ENCODE measurements around the gene UGCG. TPM values are rescaled to one million over a fixed set of nuclear protein-coding genes. Genes with fewer than 3 reads are reported as not detected.

Gene UGCG
- total and polyA plus RNA-seq, 9 of the 15 experiments (the other 6 are each of a cell fraction or from before 2014, with no cell fraction given): 20.0 to 40.3 (median 29.2) TPM

- TF ChIP-seq, protein P1, sequence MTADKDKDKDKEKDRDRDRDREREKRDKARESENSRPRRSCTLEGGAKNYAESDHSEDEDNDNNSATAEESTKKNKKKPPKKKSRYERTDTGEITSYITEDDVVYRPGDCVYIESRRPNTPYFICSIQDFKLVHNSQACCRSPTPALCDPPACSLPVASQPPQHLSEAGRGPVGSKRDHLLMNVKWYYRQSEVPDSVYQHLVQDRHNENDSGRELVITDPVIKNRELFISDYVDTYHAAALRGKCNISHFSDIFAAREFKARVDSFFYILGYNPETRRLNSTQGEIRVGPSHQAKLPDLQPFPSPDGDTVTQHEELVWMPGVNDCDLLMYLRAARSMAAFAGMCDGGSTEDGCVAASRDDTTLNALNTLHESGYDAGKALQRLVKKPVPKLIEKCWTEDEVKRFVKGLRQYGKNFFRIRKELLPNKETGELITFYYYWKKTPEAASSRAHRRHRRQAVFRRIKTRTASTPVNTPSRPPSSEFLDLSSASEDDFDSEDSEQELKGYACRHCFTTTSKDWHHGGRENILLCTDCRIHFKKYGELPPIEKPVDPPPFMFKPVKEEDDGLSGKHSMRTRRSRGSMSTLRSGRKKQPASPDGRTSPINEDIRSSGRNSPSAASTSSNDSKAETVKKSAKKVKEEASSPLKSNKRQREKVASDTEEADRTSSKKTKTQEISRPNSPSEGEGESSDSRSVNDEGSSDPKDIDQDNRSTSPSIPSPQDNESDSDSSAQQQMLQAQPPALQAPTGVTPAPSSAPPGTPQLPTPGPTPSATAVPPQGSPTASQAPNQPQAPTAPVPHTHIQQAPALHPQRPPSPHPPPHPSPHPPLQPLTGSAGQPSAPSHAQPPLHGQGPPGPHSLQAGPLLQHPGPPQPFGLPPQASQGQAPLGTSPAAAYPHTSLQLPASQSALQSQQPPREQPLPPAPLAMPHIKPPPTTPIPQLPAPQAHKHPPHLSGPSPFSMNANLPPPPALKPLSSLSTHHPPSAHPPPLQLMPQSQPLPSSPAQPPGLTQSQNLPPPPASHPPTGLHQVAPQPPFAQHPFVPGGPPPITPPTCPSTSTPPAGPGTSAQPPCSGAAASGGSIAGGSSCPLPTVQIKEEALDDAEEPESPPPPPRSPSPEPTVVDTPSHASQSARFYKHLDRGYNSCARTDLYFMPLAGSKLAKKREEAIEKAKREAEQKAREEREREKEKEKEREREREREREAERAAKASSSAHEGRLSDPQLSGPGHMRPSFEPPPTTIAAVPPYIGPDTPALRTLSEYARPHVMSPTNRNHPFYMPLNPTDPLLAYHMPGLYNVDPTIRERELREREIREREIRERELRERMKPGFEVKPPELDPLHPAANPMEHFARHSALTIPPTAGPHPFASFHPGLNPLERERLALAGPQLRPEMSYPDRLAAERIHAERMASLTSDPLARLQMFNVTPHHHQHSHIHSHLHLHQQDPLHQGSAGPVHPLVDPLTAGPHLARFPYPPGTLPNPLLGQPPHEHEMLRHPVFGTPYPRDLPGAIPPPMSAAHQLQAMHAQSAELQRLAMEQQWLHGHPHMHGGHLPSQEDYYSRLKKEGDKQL (CRISPR knock-in tag; IDR thresholded peaks at IDR 0.05; ENCODE audit: borderline replicate concordance): 0 out of 2 replicates have a peak, but pooled peaks have one; percentile 32
- TF ChIP-seq ZNF239 (CRISPR knock-in tag; IDR thresholded peaks at IDR 0.05) (no peak), NBN (IDR thresholded peaks at IDR 0.05; ENCODE audit: low read depth) (no peak), RCOR1 (IDR thresholded peaks at IDR 0.05; ENCODE audit: borderline replicate concordance in 1 of 2, low read depth in 2 of 2, low read length in 2 of 2) (peak; percentile 43 to 97; a peak in 3 of 4 replicates), MITF (IDR thresholded peaks at IDR 0.05) (no peak), JUNB (CRISPR knock-in tag; conservative IDR thresholded peaks at IDR 0.05) (no peak), SMARCA4 (IDR thresholded peaks at IDR 0.05) (peak; percentile 81; the same call in 1 of the 2 replicates), ZC3H11A (IDR thresholded peaks at IDR 0.05; ENCODE audit: low read depth, low read length) (no peak), SP1 (CRISPR knock-in tag; IDR thresholded peaks at IDR 0.05) (no peak), RBM14 (IDR thresholded peaks at IDR 0.05; ENCODE audit: borderline replicate concordance, insufficient read depth, low read depth, low read length) (no peak), ARHGAP35 (IDR thresholded peaks at IDR 0.05; ENCODE audit: partially characterized antibody) (no peak), HMGN3 (IDR thresholded peaks at IDR 0.05; ENCODE audit: borderline replicate concordance, extremely low read depth, insufficient read length, low read depth, low read length) (no peak), SMARCE1 (IDR thresholded peaks at IDR 0.05) (peak; percentile 76; the same call in 1 of the 2 replicates), ZNF766 (CRISPR knock-in tag; conservative IDR thresholded peaks at IDR 0.05) (no peak), CTCFL (IDR thresholded peaks at IDR 0.05; ENCODE audit: borderline replicate concordance, insufficient read depth, low read depth, low read length, poor library complexity, severe bottlenecking) (no peak), ZFP1 (CRISPR knock-in tag; IDR thresholded peaks at IDR 0.05) (no peak), PTRF (tag; IDR thresholded peaks at IDR 0.05) (no peak), ZBED1 (IDR thresholded peaks at IDR 0.05) (no peak), ESRRA (IDR thresholded peaks at IDR 0.05; ENCODE audit: borderline replicate concordance, low read depth) (peak; percentile 99)
- TF ChIP-seq, protein P2, sequence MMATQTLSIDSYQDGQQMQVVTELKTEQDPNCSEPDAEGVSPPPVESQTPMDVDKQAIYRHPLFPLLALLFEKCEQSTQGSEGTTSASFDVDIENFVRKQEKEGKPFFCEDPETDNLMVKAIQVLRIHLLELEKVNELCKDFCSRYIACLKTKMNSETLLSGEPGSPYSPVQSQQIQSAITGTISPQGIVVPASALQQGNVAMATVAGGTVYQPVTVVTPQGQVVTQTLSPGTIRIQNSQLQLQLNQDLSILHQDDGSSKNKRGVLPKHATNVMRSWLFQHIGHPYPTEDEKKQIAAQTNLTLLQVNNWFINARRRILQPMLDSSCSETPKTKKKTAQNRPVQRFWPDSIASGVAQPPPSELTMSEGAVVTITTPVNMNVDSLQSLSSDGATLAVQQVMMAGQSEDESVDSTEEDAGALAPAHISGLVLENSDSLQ (IDR thresholded peaks at IDR 0.05): peak; percentile 53; the same call in 1 of the 2 replicates
These were observed 83.8 kb downstream of the UGCG start (continued) for GRCh38 chr9:111980398-111980797.
